Right hindlimb (tissue), 1 donor: Measurements from ENCODE around the gene ANKDD1B.

Experiments
- DNase-seq: peaks from one replicate; pipeline ENCODE4 v3.0.0-alpha.2; 2018

The ANKDD1B gene

GRCh38 chr5:75710637-75711036, 99.4 kb downstream of the ANKDD1B start:
- DNase-seq, result no peak

GRCh38 chr5:75711151-75711550, 99.9 kb downstream of the ANKDD1B start:
- DNase-seq, result no peak

GRCh38 chr5:75712091-75712490, 100.8 kb downstream of the ANKDD1B start:
- DNase-seq, result no peak

- no peak for DNase-seq
Measured at GRCh38 chr5:75716715-75717081, 105.4 kb downstream of the ANKDD1B start.

- peak; percentile 97 for DNase-seq
Measured at GRCh38 chr5:75717082-75717922, 106.0 kb downstream of the ANKDD1B start, which contains the start of gene POC5. TSS of gene POC5 (minus strand) at chr5:75717437. CDS start at chr5:75712937, 4,500 bp downstream.

GRCh38 chr5:75720882-75721281, 109.6 kb downstream of the ANKDD1B start:
- no peak for DNase-seq
